ENCODE measurements around the gene SPTBN4.
"Not testable (repeated sequence)": the region's sequence is repeated elsewhere in the genome, so short reads cannot be mapped to it uniquely, and the experiment has no call there.

The SPTBN4 gene

DNA sequence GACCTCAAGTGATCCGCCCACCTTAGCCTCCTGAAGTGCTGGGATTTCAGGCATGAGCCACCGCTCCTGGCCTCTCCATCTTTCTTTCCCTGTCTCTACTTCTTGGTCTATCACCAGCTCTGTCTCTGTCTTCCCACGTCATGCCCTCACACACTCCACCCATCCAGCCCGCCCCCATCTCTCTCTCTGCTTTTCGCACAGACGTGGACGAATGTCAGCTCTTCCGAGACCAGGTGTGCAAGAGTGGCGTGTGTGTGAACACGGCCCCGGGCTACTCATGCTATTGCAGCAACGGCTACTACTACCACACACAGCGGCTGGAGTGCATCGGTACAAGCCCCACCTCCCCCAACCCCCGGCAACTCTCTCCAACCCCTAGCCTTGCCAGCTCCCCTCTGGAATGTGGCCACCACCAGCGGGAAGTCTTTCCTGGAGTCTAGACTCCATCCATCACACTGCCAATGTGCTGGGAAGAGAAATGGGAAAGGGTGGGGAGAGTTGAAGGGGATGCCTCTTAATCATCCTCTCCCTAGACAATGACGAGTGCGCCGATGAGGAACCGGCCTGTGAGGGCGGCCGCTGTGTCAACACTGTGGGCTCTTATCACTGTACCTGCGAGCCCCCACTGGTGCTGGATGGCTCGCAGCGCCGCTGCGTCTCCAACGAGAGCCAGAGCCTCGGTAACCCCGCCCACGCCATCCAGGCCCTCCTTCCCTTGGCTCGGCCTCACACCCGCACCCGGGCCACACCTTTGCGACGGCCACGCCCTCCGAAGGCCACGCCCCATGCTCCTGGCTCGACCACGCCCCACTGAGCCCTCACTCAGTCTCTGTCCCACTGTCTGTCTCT lies 156.8 kb downstream of the SPTBN4 start:
- peak; percentile 89 for DNase-seq

- DNase-seq, result not testable (repeated sequence)
Observed at GRCh38 chr19:40624369-40625153, 157.8 kb downstream of the SPTBN4 start.

- DNase-seq, result no peak
Observed at GRCh38 chr19:40625406-40626120, 158.8 kb downstream of the SPTBN4 start.

Measured in NCI-H510A (cell line).